Spinal cord (tissue), 10 donors: ENCODE results near the gene LRATD1. TPM values are rescaled to one million over a fixed set of nuclear protein-coding genes. Genes with fewer than 3 reads are reported as not detected.

Experiments
- DNase-seq, 6 donors: peaks; one replicate each; pipeline versions ENCODE4 v3.0.0 to v3.0.0-alpha.2; 2013 to 2015; ENCODE audit warnings: low spot score in 6 of 6, low read depth in 4 of 6
- H3K27ac ChIP-seq: one replicate; pipeline ENCODE4 v1.5.1; 2013; ENCODE audit warnings: low read depth, low read length, control low read depth
- H3K27me3 ChIP-seq: one replicate; pipeline ENCODE4 v1.6.1; 2013; ENCODE audit warnings: low read length; ENCODE audit not compliant: control insufficient read depth, insufficient read depth
- H3K36me3 ChIP-seq: one replicate; pipeline ENCODE4 v1.6.1; 2013; ENCODE audit warnings: low read length; ENCODE audit not compliant: control insufficient read depth, insufficient read depth
- H3K4me1 ChIP-seq: one replicate; pipeline ENCODE4 v1.6.1; 2013; ENCODE audit warnings: low read length; ENCODE audit not compliant: control insufficient read depth, insufficient read depth
- H3K4me3 ChIP-seq: one replicate; pipeline ENCODE4 v1.5.1; 2013; ENCODE audit warnings: low read depth, low read length, control low read depth
- H3K9me3 ChIP-seq: one replicate; pipeline ENCODE4 v1.6.1; 2013; ENCODE audit warnings: low read length; ENCODE audit not compliant: control insufficient read depth, insufficient read depth
- WGBS: methylation state at CpG from one replicate; pipeline ENCODE4 v1.1.5; 2013; ENCODE audit warnings: missing lambda C conversion rate; ENCODE audit not compliant: insufficient coverage; 5-methylcytosine and 5-hydroxymethylcytosine counted together
- polyA plus RNA-seq, 2 donors: library from polyadenylated mRNA; unstranded; fragments of 120-200 nt; gene quantifications; one replicate each; pipeline ENCODE4 v1.2.1, GENCODE V29; 2013; ENCODE audit not compliant: insufficient read length in 2 of 2
- total RNA-seq, 2 donors: library from RNA; depleted of rRNA in 1 of 2; stranded (reverse); fragments of 120-200 nt in 1 of 2; fragments of >200 nt in 1 of 2; gene quantifications; one replicate each; pipeline versions ENCODE4 v1.2.3 to v1.2.4, GENCODE V29; 2013 to 2014
- donor health status: healthy.

Gene LRATD1
- total and polyA plus RNA-seq, 4 donors: 15.8 to 66.8 (median 42.1) TPM

GRCh38 chr2:14628901-14629300 is 3.6 kb upstream of the LRATD1 start:
- Histone ChIP-seq H3K36me3 (no peaks in the 10 kb centered on the region), H3K27ac (no peak overlapping the region), H3K4me3 (no peak overlapping the region), H3K4me1 (peaks cover 17% of the 10 kb centered on the region), H3K9me3 (no peaks in the 10 kb centered on the region), H3K27me3 (peaks cover 14% of the 10 kb centered on the region)
- no CpG with 5 or more reads among the region's 2 CpGs for WGBS
- DNase-seq: no peak

DNA sequence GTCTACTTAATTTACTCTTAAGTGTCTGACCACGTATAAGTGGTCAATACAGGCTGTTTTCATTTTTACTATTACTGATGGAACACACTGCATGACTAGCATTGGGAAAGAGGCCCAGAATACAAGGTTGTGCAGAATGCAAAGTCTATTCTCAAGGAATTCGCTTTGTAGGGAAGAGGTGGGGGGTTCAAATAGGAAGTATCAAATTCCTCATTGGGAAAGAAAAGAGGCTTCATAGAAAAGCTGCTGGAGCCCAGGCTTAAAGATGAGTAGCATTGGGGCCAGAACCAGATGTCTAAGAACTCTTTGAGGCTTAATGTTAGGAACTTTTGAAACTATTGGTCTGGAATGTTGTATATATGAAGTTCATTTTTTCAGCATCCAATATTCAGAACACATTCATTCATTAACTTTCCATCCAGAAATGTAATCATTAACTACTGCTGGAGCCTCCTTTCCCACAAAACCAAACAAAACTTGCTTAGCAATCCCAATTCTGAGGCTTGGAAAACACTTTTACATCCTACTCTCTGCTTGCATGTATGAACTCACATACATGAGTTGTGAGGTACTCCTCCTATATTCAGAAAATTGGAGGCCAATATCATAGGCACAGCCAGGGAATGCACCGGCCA is 994 bp upstream of the LRATD1 start:
- peaks cover 18% of the 10 kb centered on the region for H3K27me3 ChIP-seq
- H3K27ac ChIP-seq: no peak overlapping the region
- H3K9me3 ChIP-seq: no peaks in the 10 kb centered on the region
- H3K4me1 ChIP-seq: peaks cover 32% of the 10 kb centered on the region
- H3K36me3 ChIP-seq: peaks cover 7% of the 10 kb centered on the region
- peak overlapping the region; percentile 76 for H3K4me3 ChIP-seq
- whole genome bisulfite sequencing: 56% methylated on average over 2 of the region's 3 CpGs
- peak in 1 of 6 donors; percentile 49 for DNase-seq

- Histone ChIP-seq H3K4me3 (peak overlapping the region; percentile 76), H3K27me3 (peaks cover 18% of the 10 kb centered on the region), H3K36me3 (peaks cover 7% of the 10 kb centered on the region), H3K9me3 (no peaks in the 10 kb centered on the region), H3K4me1 (peaks cover 32% of the 10 kb centered on the region), H3K27ac (peak overlapping the region; percentile 64)
- DNase-seq: peak in 1 of 6 donors; percentile 80
- 3% methylated on average over 13 of the region's 13 CpGs for WGBS
Observed at GRCh38 chr2:14633061-14633460, 544 bp downstream of the LRATD1 start.

GRCh38 chr2:14633461-14634181 is 1.1 kb downstream of the LRATD1 start:
- Histone ChIP-seq H3K9me3 (no peaks in the 10 kb centered on the region), H3K27ac (peak overlapping the region; percentile 64), H3K27me3 (peaks cover 18% of the 10 kb centered on the region), H3K4me3 (peak overlapping the region; percentile 76), H3K36me3 (peaks cover 7% of the 10 kb centered on the region), H3K4me1 (peaks cover 32% of the 10 kb centered on the region)
- under 1% methylated on average over 38 of the region's 42 CpGs for WGBS
- DNase-seq: peak in 1 of 6 donors; percentile 56

DNA sequence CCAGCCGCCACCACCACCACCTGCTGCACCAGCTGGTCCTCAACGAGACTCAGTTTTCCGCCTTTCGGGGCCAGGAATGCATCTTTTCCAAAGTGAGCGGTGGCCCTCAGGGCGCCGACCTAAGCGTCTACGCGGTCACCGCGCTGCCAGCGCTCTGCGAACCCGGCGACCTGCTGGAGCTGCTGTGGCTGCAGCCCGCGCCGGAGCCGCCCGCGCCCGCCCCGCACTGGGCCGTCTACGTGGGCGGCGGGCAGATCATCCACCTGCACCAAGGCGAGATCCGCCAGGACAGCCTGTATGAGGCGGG is 1.6 kb downstream of the LRATD1 start:
- no peaks in the 10 kb centered on the region for H3K9me3 ChIP-seq
- peaks cover 7% of the 10 kb centered on the region for H3K36me3 ChIP-seq
- peak overlapping the region; percentile 64 for H3K27ac ChIP-seq
- 1% methylated on average over 31 of the region's 31 CpGs for WGBS
- peak overlapping the region; percentile 76 for H3K4me3 ChIP-seq
- no peak for DNase-seq
- peaks cover 18% of the 10 kb centered on the region for H3K27me3 ChIP-seq
- H3K4me1 ChIP-seq: peaks cover 32% of the 10 kb centered on the region

DNA sequence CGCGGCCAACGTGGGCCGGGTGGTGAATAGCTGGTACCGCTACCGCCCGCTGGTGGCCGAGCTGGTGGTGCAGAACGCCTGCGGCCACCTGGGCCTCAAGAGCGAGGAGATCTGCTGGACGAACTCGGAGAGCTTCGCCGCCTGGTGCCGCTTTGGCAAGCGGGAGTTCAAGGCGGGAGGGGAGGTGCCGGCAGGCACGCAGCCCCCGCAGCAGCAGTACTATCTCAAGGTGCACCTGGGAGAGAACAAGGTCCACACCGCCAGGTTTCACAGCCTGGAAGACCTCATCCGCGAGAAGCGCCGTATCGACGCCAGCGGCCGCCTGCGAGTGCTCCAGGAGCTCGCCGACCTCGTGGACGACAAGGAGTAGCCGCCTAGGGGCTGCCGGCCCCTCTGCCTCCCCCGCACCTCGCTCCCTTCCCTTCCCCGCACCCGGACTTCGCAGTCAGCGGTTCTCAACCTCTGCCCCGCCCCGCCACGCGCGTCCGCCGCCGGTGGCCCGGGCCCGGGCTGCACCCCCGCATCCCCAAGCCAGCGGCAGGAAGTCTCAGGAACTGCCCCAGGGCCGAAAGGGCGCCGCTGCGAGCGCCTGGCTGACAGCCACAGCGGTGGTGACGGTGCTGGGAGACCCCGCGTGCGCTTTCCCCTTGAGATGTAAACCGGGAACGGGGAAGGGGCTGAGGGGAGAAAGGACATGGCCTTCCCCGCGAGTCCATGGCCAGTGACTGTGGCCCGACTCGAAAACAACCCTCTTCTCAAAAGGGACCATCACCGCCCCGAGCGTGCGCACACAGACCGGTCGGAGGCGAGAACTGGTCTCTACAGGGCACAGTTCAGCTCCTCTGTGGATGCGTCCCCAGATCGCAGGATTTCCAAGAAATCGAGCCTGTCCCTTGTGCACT is 2.2 kb downstream of the LRATD1 start:
- H3K27ac ChIP-seq: peak overlapping the region; percentile 94
- H3K27me3 ChIP-seq: peaks cover 18% of the 10 kb centered on the region
- peak overlapping the region; percentile 76 for H3K4me3 ChIP-seq
- H3K9me3 ChIP-seq: no peaks in the 10 kb centered on the region
- H3K36me3 ChIP-seq: peaks cover 7% of the 10 kb centered on the region
- under 1% methylated on average over 81 of the region's 81 CpGs for WGBS
- peaks cover 32% of the 10 kb centered on the region for H3K4me1 ChIP-seq
- peak in 4 of 6 donors; percentile 62 to 94 (median 79) for DNase-seq

GRCh38 chr2:14635391-14635871 is 2.9 kb downstream of the LRATD1 start:
- H3K4me3 ChIP-seq: peak overlapping the region; percentile 76
- H3K4me1 ChIP-seq: peaks cover 32% of the 10 kb centered on the region
- H3K27me3 ChIP-seq: peaks cover 18% of the 10 kb centered on the region
- H3K27ac ChIP-seq: peak overlapping the region; percentile 94
- no peaks in the 10 kb centered on the region for H3K9me3 ChIP-seq
- H3K36me3 ChIP-seq: peaks cover 7% of the 10 kb centered on the region
- under 1% methylated on average over 22 of the region's 24 CpGs for WGBS
- DNase-seq: peak; percentile 68 to 93 (median 73)

- H3K4me3 ChIP-seq: no peak overlapping the region
Observed at GRCh38 chr2:14638488-14638887, 6.0 kb downstream of the LRATD1 start.

DNA sequence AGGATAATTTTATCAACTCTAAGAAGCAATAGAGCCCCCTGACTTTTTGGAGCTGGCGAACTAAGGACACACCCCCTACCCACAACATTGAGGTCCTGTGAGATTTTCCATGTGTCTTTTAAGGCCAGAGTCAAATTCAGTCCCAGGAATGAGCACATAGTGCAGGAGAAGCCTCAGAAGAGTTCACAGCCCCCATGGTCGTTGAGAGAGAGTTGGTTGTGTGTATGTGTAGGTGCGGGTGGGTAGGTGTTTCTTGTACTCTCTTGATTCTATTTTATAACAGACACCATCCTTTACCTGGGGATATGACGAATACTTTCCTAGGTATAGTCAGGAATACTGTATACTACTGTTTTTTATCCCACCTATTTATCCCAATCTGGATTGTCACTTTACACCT is 8.6 kb downstream of the LRATD1 start:
- no peak overlapping the region for H3K4me3 ChIP-seq
- no peaks in the 10 kb centered on the region for H3K4me1 ChIP-seq
- no CpG with 5 or more reads among the region's 4 CpGs for WGBS
- no peaks in the 10 kb centered on the region for H3K9me3 ChIP-seq
- H3K27me3 ChIP-seq: no peaks in the 10 kb centered on the region
- no peak overlapping the region for H3K27ac ChIP-seq
- no peak for DNase-seq
- H3K36me3 ChIP-seq: no peaks in the 10 kb centered on the region

More at GRCh38 chr2:14638488-14638887, 6.0 kb downstream of the LRATD1 start:
- WGBS: no CpG with 5 or more reads among the region's 2 CpGs
- Histone ChIP-seq H3K36me3 (peaks cover 7% of the 10 kb centered on the region), H3K27ac (no peak overlapping the region), H3K4me1 (peaks cover 19% of the 10 kb centered on the region), H3K27me3 (peaks cover 8% of the 10 kb centered on the region), H3K9me3 (no peaks in the 10 kb centered on the region)
- no peak for DNase-seq
